GM18519 (cell line): Measurements from ENCODE around the gene PREB.
"Not testable (repeated sequence)": the region's sequence is repeated elsewhere in the genome, so short reads cannot be mapped to it uniquely, and the experiment has no call there.

Experiments
- ATAC-seq: cut with Tn5 transposase; IDR thresholded peaks from one replicate; pipeline ENCODE4 v1.9.1; 2021; ENCODE audit warnings: mild to moderate bottlenecking, moderate library complexity; ENCODE audit not compliant: unreplicated experiment, low FRiP score

The PREB gene

DNA sequence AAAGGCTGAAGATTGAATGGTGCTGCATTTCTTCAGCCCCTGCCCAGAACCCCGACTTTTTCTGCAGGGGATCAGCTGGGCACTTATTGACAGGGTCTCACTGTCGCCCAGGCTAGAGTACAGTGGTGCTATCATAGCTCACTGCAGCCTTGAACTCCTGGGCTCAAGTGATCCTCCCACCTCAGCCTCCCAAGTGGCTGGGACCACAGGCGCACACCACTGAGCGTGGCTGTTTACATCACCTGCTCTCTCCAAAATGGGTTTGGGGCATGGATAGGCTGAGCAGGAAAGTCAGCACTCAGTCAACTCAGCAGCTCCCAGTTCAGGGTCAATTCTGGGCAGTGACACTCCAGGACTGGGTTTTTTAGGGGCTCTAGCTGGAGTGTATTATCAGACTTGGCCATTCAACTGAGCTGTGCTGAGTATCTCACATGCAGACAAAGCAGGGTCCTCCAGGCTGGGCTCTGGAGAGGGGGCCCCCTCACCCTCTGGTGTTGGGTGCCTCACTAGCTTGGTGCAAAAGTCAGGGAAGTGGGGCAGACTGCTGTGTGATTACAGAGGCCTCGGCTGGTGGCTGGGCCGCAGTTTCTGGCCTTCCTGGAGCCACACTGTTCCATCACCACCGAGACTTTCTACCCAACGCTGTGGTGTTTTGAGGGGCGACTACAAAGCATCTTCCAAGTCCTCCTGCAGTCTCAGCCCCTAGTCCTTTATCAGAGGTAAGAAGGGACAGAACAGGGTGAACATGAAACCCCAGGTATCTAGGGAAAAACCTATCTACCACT lies 6.4 kb downstream of the PREB start:
- no peak for ATAC-seq

DNA sequence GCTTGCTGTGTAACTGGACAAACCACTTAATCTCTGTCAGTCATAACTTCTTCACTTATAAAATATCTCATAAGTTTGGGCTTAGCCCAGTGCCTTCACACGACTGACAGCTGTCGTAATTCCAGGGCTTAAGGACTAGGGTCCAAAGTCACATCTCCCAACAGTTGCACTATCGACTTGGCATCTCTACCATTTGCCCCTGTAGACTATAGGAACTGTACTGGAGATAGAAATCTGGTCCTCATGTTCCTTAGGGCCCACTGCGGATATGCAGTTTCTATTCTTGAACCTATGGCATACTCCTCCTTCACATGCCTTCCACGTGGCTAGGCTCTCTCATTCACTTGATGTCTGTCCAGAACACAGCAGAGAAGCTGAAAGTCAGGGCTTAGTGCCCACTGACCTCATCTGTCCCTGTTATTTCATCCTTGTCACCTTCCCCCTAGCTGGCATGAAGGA lies 8.2 kb downstream of the PREB start:
- no peak for ATAC-seq

DNA sequence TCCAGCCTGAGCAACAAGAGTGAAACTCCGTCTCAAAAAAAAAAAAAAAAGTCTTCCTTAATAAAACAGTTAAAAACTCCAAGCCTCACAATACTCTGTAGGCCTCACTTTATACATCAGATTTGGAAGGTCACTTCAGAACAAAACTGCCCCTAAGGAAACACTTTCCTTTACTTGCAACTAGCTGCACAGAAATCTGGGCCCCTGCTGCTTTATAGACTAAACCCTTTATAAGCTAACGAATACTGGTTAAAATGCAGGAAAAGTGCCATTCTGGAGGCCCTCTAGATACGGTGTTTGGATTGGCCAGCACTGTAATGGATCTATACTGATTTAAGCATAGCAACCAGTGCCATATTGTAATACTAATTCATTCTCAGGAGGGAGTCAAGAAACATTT lies 9.3 kb downstream of the PREB start:
- no peak for ATAC-seq

DNA sequence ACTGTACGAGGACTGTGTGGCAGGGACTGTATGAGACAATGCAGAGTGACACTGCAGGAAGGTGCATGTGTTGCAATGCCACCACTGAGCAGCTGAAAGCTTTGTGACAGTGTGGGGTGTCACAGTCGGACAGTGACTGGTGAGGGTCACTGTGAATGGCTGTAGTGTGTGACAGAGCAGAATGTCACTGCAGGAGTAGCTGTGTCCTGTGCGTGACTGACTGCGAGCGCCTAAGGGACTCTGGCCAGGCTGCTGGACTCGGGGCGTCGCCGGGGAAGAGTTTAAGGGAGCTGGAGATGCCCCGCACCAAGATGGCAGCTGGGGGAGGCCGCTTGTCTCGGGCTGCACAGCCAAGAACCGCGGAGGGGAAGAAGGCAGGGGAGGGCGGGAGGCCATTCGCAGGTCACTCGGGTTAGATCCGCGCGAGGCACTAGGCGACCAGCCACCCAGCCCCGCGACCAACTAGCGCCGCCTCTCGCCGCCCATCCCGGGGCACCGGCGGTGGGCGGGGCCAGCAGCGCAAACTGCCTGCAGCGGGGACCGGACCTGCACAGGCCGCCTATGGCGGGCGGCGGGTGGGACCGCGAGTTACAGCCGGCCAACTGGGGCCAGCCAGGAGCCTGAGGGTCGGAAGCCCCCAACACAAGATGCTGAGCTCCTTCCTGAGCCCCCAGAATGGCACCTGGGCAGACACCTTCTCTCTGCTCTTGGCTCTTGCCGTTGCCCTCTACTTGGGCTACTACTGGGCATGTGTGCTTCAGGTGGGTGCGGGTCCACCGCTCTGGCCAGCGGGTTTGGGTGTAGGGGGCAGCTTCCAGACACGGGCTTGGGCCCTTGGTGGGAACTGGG lies 10.9 kb downstream of the PREB start, which contains the start of gene ABHD1:
Gene ABHD1 (plus strand): TSS at position 514 of the 849 bp plus-strand sequence. CDS start 134 bp downstream, at position 648.
- no peak for ATAC-seq

DNA sequence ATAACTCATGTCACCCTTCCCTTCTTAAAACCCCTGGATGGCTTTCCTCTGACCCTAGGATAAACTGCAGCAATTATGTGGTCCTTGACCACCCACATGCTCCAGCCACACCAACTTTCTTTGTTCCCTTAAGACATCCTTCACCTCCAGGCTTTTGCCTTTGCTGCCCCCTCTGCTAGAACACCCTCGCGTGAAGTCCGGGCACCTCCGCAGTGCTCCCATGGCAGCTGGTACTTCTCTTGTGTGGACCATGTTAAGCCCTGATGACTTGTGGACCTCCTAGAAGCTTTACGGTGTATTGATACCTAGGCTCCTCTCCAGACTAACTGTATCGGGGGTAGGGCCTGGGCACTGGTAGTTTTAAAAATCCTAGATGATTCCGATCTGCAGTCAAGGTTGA lies 11.6 kb downstream of the PREB start:
- ATAC-seq: no peak

DNA sequence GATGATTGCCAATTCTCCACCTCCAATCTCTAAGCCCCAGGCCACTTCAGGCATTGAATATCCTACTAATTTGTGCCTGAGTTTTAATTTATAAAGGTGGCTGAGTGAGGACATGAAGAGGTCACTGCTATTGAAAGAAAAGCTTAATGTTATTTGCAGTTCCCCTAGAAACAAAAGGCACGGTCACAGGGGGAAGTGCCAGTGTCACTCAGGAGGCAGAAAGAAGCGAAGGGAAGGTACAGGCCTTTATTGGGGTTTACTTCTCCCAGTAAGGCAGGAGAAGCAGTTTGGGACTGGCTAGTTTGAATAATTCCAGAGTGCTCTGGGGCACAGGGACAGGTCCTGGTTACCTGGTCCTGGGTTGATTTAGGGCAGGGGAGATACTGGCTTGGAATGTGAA lies 12.5 kb downstream of the PREB start:
- no peak for ATAC-seq

DNA sequence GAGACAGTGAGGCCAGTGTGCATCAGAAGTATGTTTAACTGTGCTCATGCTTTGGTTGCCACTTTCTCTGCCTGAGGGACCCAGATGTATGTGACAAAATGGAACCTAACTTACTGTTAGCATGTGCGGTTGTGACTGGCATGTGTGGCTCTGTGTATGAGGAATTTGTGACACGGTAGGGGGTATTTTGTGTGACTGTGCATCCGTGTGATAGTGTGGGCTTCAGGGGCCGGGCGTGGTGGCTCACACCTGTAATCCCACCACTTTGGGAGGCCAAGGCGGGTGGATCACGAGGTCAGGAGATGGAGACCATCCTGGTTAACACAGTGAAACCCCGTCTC lies 15.1 kb downstream of the PREB start:
- ATAC-seq: not testable (repeated sequence)

DNA sequence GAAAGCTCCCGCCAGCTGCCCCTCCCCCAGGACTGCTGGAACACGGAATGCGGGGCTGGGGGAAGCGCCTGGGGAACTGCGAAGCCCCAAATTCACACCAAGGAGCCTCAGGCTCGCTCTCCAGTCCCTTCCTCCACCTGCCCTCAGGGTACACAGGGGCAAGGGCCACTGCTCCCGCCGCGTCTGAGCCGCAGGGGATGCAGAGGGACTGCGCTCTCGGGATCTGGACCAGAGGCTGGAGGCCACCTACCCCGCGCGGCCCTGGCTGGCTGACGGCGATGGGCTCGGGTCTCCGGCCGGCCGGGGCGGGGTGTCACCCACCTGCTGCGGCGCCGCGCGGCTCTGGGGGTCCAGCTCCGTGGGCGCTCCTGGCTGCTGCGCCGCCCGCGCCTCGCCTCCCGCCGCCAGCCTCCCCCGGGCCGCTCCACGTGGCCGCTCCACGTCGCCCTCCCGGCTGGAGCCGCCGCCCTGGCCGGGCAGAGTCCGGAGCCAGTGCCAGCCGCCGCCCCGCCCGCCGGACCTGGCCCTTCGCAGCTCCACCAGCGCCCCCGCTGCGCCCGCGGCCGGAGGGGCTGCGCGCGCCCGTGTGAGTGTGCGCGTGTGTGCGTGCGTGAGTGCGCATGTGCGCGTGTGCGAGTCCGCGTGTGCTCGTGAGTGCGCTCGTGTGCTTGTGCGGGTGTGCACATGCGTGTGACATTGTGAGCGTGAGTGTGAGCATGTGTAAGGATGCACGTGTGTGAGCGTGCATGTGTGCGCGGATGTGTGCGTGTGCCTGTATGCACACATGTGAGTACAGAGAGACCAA lies 15.7 kb downstream of the PREB start, which contains the start of gene CGREF1:
Gene CGREF1 (minus strand): TSS at position 604 of the 805 bp plus-strand sequence. CDS start 14,762 bp downstream, outside the sequence.
- no peak for ATAC-seq

DNA sequence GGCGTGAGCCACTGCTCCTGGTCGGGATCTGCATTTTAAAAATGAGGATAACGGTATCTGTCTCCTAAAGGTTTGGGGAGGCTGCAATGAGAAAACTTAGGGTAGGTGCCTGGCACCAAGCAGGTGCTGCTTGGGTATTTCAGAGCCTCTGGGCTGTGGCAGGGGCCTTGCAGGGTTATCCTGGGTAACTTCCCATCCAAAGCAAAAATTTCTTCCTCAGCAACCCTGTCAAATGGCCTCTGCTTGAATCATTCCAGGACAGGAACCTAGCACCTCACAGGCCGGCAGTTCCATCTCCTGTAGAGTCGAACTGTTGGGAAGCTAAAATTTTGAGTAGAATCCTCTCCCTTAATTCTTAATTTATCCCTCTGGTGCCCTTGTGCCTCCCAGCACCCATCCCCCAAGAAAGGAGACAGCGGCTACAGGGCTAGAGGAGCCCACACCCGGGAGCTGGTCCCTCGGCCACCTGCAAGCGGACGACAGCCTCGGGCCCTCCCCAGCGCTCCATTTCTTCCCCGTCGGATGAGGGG lies 16.4 kb downstream of the PREB start:
- ATAC-seq: no peak

DNA sequence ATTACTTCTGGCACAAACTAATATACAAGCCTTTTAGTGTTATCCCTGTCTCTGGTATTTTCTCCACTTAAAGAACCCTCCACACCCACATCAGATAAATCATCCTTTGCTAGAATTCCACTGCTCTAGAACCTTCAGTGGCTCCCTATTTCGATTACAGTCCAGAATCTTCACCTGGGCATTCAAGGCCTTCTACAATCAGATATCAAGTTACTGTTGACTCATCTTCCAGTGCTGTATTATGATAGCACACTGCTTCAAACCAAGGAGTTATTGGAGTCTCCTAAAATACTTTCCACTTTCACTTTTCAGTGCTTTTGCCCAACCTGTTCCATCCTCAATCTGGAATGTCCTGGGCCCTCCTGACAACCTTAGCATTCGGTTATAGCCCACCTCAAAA lies 18.9 kb downstream of the PREB start:
- no peak for ATAC-seq

DNA sequence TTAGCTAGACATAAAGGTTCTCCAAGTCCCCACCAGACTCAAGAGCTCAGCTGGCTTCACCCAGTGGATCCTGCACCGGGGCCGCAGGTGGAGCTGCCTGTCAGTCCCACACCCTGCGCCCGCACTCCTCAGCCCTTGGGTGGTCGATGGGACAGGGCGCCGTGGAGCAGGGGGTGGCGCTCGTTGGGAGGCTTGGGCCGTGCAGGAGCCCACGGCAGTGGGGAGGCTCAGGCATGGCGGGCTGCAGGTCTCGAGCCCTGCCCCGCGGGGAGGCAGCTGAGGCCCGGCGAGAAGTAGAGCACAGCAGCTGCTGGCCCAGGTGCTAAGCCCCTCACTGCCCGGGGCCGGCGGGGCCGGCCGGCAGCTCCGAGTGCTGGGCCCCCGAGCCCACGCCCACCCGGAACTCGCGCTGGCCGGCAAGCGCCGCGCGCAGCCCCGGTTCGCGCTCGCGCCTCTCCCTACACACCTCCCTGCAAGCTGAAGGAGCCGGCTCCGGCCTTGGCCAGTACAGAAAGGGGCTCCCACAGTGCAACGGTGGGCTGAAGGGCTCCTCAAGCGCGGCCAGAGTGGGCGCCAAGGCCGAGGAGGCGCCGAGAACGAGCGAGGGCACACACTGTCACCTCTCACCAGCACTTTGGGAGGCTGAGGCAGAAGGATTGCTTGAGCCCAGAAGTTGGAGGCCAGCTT lies 22.9 kb downstream of the PREB start:
- not testable (repeated sequence) for ATAC-seq

DNA sequence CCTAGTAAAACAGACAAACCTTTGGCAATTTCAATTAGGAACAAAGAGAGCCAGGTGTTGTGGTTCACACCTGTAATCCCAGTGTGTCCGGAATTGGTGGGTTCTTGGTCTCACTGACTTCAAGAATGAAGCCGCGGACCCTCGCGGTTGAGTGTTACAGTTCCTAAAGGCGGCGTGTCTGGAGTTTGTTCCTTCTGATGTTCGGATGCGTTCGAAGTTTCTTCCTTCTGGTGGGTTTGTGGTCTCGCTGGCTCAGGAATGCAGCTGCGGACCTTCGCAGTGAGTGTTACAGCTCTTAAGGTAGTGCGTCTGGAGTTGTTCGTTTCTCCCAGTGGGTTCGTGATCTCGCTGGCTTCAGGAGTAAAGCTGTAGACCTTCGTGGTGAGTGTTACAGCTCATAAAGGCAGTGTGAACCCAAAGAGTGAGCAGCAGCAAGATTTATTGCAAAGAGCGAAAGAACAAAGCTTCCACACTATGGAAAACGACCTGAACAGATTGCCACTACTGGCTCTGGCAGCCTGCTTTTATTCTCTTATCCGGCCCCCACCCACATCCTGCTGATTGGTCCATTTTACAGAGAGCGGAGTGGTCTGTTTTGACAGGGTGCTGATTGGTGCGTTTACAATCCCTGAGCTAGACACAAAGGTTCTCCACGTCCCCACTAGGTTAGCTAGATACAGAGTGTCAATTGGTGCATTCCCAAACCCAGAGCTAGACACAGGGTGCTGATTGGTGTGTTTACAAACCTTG lies 23.7 kb downstream of the PREB start:
- not testable (repeated sequence) for ATAC-seq

DNA sequence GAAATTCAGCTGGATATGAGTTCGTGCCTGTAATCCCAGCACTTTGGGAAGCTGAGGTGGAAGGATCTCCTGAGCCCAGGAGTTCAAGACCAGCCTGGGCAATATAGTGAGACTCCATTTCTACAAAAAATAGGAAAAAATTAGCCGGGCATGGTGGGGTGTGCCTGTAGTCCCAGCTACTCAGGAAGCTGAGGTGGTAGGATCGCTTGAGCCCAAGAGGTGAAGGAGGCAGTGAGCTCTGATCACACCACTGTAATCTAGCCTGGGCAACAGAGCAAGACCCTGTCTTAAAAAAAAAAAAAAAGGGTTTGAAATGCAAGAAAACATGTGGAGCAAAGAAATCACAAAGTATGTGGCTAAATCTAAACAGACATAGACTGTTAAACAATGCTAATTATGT lies 25.4 kb downstream of the PREB start:
- no peak for ATAC-seq

DNA sequence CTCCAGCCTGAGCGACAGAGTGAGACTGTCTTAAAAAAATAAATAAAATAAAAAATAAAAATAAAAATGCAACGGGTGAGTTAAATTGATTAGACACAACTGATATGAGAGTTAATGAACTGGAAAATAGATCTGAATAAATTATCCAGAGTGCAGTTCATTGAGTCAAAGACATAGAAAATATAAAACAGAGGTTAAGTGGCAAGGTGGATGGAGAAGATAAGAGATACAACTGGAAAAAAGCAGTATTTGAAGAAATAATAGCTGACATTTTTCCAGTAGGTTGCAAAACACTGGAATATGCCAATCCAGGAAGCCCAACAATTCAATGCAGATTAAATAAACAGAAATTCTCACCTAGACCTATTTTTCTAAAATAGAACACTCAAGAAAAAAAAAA lies 26.2 kb downstream of the PREB start:
- ATAC-seq: no peak

DNA sequence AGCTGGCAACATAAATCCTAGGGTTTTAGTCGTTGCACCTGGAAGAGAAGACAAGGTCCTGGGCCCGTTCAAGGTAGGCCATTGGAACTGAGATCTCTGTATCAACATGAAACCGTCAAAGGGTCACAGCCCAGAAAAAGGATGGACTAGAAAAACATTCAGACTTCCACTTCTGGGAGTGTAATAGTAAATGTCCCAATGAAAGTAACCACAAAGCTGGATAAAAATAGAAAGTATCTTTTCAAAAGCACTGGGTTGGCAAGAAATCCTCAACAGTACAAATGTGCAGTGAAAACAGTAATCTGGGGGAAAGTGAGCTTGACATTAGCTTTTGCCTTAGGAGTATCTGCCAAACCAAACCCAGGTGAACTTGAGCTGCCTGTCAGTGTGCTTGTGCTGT lies 28.5 kb downstream of the PREB start:
- ATAC-seq: no peak

DNA sequence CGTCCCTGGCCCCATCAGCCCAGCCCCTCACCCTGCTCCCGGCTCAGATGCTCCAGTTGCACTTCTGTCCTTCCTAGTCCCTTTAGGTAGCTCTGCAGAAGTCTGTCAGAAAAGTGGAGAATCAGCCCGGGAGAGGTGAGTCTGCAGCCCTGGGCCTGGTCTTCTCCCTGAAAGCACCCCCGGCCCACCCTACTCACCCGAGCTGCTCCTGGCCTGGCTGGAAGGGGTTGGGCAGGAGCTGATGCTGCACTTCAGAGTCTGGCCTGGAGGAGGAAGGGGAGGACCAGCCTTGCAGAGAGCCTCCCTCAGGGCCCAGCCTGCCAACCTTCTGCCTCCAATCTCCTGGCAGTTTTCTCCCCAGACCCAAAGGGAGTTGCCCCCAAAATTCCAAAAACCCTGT lies 32.1 kb downstream of the PREB start:
- ATAC-seq: no peak

DNA sequence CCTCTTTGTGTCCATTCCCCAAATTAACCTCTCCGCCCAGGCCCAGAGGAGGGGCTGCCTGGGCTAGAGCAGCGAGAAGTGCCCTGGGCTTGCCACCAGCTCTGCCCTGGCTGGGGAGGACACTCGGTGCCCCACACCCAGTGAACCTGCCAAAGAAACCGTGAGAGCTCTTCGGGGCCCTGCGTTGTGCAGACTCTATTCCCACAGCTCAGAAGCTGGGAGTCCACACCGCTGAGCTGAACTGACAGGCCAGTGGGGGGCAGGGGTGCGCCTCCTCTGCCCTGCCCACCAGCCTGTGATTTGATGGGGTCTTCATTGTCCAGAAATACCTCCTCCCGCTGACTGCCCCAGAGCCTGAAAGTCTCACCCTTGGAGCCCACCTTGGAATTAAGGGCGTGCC lies 34.4 kb downstream of the PREB start:
- ATAC-seq: no peak

DNA sequence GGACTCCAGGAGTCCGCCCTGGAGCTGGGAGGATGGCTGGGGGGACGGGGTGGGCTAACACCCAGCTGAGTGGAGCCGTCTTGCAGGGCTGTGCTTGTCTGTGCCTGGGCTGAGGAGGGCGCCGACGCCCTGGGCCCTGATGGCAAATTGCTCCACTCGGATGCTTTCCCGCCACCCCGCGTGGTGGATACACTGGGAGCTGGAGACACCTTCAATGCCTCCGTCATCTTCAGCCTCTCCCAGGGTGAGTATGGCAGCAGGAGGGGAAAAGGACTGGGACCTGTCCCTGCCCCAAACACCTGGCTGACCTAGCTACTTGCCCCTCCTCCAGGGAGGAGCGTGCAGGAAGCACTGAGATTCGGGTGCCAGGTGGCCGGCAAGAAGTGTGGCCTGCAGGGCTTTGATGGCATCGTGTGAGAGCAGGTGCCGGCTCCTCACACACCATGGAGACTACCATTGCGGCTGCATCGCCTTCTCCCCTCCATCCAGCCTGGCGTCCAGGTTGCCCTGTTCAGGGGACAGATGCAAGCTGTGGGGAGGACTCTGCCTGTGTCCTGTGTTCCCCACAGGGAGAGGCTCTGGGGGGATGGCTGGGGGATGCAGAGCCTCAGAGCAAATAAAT lies 35.0 kb downstream of the PREB start:
- ATAC-seq: no peak

DNA sequence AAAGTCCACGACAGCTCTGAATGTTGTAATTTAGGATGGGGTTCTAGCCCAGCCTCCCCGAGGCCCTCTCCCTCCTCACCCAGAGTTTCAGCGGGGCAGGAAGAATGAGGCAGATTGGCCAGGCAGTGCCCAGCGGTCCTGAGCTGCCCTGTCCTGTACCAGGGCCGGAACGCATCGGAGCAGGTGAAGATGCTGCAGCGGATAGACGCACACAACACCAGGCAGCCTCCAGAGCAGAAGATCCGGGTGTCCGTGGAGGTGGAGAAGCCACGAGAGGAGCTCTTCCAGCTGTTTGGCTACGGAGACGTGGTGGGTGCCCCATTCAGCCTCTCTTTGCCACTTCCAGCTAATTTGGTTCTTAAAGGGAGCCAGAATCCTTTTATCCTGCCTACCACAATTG lies 37.1 kb downstream of the PREB start:
- ATAC-seq: no peak
